Liver (tissue), 9 donors: ENCODE measurements around the gene XPNPEP3. TPM values are rescaled to one million over a fixed set of nuclear protein-coding genes. Genes with fewer than 3 reads are reported as not detected.

Source experiments
- DNase-seq: peaks from one replicate; pipeline ENCODE4 v3.0.0-alpha.2; 2017; ENCODE audit warnings: low spot score
- H3K27ac ChIP-seq, 2 donors: one replicate each; pipeline ENCODE4 v1.7.0; 2013; ENCODE audit warnings: inconsistent platforms in 2 of 2, low read length in 2 of 2, control low read depth in 1 of 2, low read depth in 1 of 2, mild to moderate bottlenecking in 1 of 2
- H3K27me3 ChIP-seq, 4 donors: one replicate each; pipeline versions ENCODE4 v1.6.1 to v1.7.0; 2013; ENCODE audit warnings: low read length in 3 of 4, inconsistent platforms in 1 of 4, mild to moderate bottlenecking in 1 of 4, moderate library complexity in 1 of 4; ENCODE audit not compliant: control insufficient read depth in 4 of 4, insufficient read depth in 4 of 4
- H3K36me3 ChIP-seq, 4 donors: one replicate each; pipeline versions ENCODE4 v1.6.1 to v1.7.0; 2013; ENCODE audit warnings: low read length in 3 of 4, mild to moderate bottlenecking in 3 of 4, low read depth in 1 of 4, moderate library complexity in 1 of 4; ENCODE audit not compliant: control insufficient read depth in 4 of 4, insufficient read depth in 3 of 4
- H3K4me1 ChIP-seq, 4 donors: one replicate each; pipeline versions ENCODE4 v1.6.1 to v1.7.0; 2013; ENCODE audit warnings: low read length in 3 of 4, mild to moderate bottlenecking in 3 of 4, moderate library complexity in 1 of 4; ENCODE audit not compliant: control insufficient read depth in 4 of 4, insufficient read depth in 4 of 4
- H3K4me3 ChIP-seq, 3 donors: one replicate each; pipeline versions ENCODE4 v1.6.1 to v1.7.0; 2013; ENCODE audit warnings: low read length in 3 of 3, control low read depth in 1 of 3, low read depth in 1 of 3, mild to moderate bottlenecking in 1 of 3
- H3K9ac ChIP-seq, 2 donors: one replicate each; pipeline ENCODE4 v1.7.0; 2013; ENCODE audit warnings: low read length in 2 of 2, mild to moderate bottlenecking in 2 of 2, moderate library complexity in 2 of 2, control low read depth in 1 of 2, low read depth in 1 of 2
- H3K9me3 ChIP-seq, 4 donors: one replicate each; pipeline versions ENCODE4 v1.6.1 to v1.7.0; 2013; ENCODE audit warnings: low read length in 3 of 4; ENCODE audit not compliant: control insufficient read depth in 4 of 4
- EGR1 ChIP-seq, 2 donors: IDR thresholded peaks; 2 replicates each; pipeline ENCODE4 v1.6.1; 2016 to 2018; ENCODE audit warnings: antibody characterized with exemption in 2 of 2, low read depth in 2 of 2
- FOXA1 ChIP-seq: IDR thresholded peaks from 2 replicates; pipeline ENCODE4 v1.6.1; 2016; ENCODE audit warnings: antibody characterized with exemption
- FOXA2 ChIP-seq: IDR thresholded peaks from 2 replicates; pipeline ENCODE4 v1.6.1; 2016; ENCODE audit warnings: antibody characterized with exemption
- GABPA ChIP-seq, 2 donors: IDR thresholded peaks in 1 of 2; conservative IDR thresholded peaks in 1 of 2; 2 replicates each; pipeline ENCODE4 v1.6.1; 2016; ENCODE audit warnings: antibody characterized with exemption in 2 of 2, mild to moderate bottlenecking in 1 of 2, moderate library complexity in 1 of 2
- HNF4A ChIP-seq, 2 donors: conservative IDR thresholded peaks; 2 replicates each; pipeline ENCODE4 v1.6.1; 2016; ENCODE audit warnings: antibody characterized with exemption in 2 of 2, mild to moderate bottlenecking in 2 of 2
- HNF4G ChIP-seq: IDR thresholded peaks from 2 replicates; pipeline ENCODE4 v1.6.1; 2016; ENCODE audit warnings: antibody characterized with exemption
- JUND ChIP-seq, 2 donors: IDR thresholded peaks; 2 replicates each; pipeline ENCODE4 v1.6.1; 2016; ENCODE audit warnings: antibody characterized with exemption in 2 of 2
- NR2F2 ChIP-seq: IDR thresholded peaks from 2 replicates; pipeline ENCODE4 v1.6.1; 2016; ENCODE audit warnings: antibody characterized with exemption
- RAD21 ChIP-seq, 2 donors: IDR thresholded peaks; 2 replicates each; pipeline ENCODE4 v1.6.1; 2016; ENCODE audit warnings: antibody characterized with exemption in 2 of 2, mild to moderate bottlenecking in 2 of 2
- RXRA ChIP-seq, 2 donors: IDR thresholded peaks; 2 replicates each; pipeline ENCODE4 v1.6.1; 2017 to 2018; ENCODE audit warnings: antibody characterized with exemption in 2 of 2, mild to moderate bottlenecking in 1 of 2
- SP1 ChIP-seq: IDR thresholded peaks from 2 replicates; pipeline ENCODE4 v1.6.1; 2018; ENCODE audit warnings: antibody characterized with exemption, mild to moderate bottlenecking
- TAF1 ChIP-seq: conservative IDR thresholded peaks from 2 replicates; pipeline ENCODE4 v1.6.1; 2016; ENCODE audit warnings: antibody characterized with exemption, mild to moderate bottlenecking
- YY1 ChIP-seq: IDR thresholded peaks from 2 replicates; pipeline ENCODE4 v1.6.1; 2016; ENCODE audit warnings: antibody characterized with exemption, mild to moderate bottlenecking
- WGBS: extraction: QIAGEN DNeasy Blood & Tissue Kit; methylation state at CpG from one replicate; pipeline ENCODE4 v1.1.7; 2013; 5-methylcytosine and 5-hydroxymethylcytosine counted together
- polyA plus RNA-seq, 2 donors: library from polyadenylated mRNA; stranded (reverse) in 1 of 2; unstranded in 1 of 2; fragments of 200-250 nt in 1 of 2; fragments of >200 nt in 1 of 2; fragmentation: Nextera tagmentation in 1 of 2; extraction: Ambion mirVana in 1 of 2; gene quantifications; one replicate each; pipeline versions ENCODE4 v1.2.1 to v1.2.3, GENCODE V29; 2013 to 2015
- total RNA-seq, 2 donors: library from RNA; depleted of rRNA; stranded (reverse); fragments of >200 nt; gene quantifications; one replicate each; pipeline ENCODE4 v1.2.3, GENCODE V29; 2014
- TF ChIP-seq, protein P1 (sequence below): IDR thresholded peaks from 2 replicates; pipeline ENCODE4 v1.6.1; 2016; ENCODE audit warnings: antibody characterized with exemption
- TF ChIP-seq, protein P2 (sequence below): IDR thresholded peaks from 2 replicates; pipeline ENCODE4 v1.6.1; 2016; ENCODE audit warnings: antibody characterized with exemption
- TF ChIP-seq, protein P3 (sequence below): fragments of 150-350 bp; IDR thresholded peaks from 2 replicates; pipeline ENCODE4 v1.5.1; 2017; ENCODE audit warnings: improper control_type of control experiment, low read depth, low read length; ENCODE audit not compliant: missing input control
- TF ChIP-seq, protein P4 (sequence below): IDR thresholded peaks from 2 replicates; pipeline ENCODE4 v1.6.1; 2016; ENCODE audit warnings: antibody characterized with exemption, mild to moderate bottlenecking
- TF ChIP-seq, protein P5 (sequence below): IDR thresholded peaks from 2 replicates; pipeline ENCODE4 v1.6.1; 2016; ENCODE audit warnings: antibody characterized with exemption
- donor health status: healthy.
- donor health status: healthy.
- donor health status: healthy.
- donor health status: healthy.
- donor health status: healthy.

XPNPEP3 gene
- total and polyA plus RNA-seq, 4 donors = 5.5 to 16.4 (median 8.6) TPM

DNA sequence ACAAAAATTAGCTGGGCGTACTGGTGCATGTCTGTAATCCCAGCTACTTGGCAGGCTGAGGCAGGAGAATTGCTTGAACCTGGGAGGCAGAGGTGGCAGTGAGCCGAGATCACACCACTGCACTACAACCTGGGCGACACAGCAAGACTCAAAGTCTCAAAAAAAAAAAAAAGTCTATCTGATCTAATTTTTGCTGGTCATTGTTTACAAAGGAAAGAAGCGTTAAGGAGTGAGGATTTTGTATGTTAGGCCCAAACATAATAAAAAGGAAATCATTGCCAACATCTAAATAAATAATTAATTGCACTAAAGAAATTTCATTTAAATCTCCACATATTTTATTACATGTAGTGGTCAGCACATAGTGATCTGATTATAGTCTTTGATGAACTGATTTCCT, 97.2 kb downstream of the XPNPEP3 start:
- H3K27ac ChIP-seq = no peak overlapping the region
- TF ChIP-seq GABPA (IDR thresholded peaks at IDR 0.05 in 1 of 2, conservative IDR thresholded peaks at IDR 0.05 in 1 of 2) (no peak), EGR1 (IDR thresholded peaks at IDR 0.05; ENCODE audit: low read depth in 2 of 2) (no peak), SP1 (no peak), HNF4A (conservative IDR thresholded peaks at IDR 0.05) (no peak), FOXA1 (no peak), RXRA (IDR thresholded peaks at IDR 0.05) (no peak), FOXA2 (no peak), NR2F2 (no peak)
- TF ChIP-seq, protein P1, sequence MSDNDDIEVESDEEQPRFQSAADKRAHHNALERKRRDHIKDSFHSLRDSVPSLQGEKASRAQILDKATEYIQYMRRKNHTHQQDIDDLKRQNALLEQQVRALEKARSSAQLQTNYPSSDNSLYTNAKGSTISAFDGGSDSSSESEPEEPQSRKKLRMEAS = no peak
- TF ChIP-seq, protein P2, sequence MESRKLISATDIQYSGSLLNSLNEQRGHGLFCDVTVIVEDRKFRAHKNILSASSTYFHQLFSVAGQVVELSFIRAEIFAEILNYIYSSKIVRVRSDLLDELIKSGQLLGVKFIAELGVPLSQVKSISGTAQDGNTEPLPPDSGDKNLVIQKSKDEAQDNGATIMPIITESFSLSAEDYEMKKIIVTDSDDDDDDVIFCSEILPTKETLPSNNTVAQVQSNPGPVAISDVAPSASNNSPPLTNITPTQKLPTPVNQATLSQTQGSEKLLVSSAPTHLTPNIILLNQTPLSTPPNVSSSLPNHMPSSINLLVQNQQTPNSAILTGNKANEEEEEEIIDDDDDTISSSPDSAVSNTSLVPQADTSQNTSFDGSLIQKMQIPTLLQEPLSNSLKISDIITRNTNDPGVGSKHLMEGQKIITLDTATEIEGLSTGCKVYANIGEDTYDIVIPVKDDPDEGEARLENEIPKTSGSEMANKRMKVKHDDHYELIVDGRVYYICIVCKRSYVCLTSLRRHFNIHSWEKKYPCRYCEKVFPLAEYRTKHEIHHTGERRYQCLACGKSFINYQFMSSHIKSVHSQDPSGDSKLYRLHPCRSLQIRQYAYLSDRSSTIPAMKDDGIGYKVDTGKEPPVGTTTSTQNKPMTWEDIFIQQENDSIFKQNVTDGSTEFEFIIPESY = no peak
- TF ChIP-seq, protein P3, sequence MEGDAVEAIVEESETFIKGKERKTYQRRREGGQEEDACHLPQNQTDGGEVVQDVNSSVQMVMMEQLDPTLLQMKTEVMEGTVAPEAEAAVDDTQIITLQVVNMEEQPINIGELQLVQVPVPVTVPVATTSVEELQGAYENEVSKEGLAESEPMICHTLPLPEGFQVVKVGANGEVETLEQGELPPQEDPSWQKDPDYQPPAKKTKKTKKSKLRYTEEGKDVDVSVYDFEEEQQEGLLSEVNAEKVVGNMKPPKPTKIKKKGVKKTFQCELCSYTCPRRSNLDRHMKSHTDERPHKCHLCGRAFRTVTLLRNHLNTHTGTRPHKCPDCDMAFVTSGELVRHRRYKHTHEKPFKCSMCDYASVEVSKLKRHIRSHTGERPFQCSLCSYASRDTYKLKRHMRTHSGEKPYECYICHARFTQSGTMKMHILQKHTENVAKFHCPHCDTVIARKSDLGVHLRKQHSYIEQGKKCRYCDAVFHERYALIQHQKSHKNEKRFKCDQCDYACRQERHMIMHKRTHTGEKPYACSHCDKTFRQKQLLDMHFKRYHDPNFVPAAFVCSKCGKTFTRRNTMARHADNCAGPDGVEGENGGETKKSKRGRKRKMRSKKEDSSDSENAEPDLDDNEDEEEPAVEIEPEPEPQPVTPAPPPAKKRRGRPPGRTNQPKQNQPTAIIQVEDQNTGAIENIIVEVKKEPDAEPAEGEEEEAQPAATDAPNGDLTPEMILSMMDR = no peak
- H3K36me3 ChIP-seq = peaks cover 5 to 11% (median 6%) of the 10 kb centered on the region in 4 donors
- no peak overlapping the region for H3K9ac ChIP-seq
- peaks cover 3 to 17% (median 10%) of the 10 kb centered on the region in 4 donors for H3K4me1 ChIP-seq
- no peaks in the 10 kb centered on the region for H3K27me3 ChIP-seq
- WGBS = 93% methylated on average over 4 of the region's 4 CpGs
- no peaks in the 10 kb centered on the region for H3K9me3 ChIP-seq
- H3K4me3 ChIP-seq = no peak overlapping the region
- no peak for DNase-seq

DNA sequence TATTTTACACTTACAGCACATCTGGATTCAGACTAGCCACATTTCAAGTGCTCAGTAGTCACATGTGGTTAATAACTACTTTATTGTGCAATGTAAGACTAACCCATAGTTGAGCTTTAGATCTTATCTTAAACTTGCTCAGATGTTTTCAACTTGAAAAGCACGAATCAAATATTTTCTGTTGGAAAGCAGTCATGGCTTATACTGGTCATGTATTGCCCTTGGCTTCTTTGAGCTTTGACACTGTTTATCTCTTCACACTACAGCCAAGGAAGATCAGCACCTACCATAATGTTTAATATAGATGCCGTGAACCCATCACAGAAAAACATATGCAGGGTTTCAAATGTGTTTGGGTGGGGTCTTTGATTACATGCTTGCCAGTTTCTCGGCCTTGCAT, 98.6 kb downstream of the XPNPEP3 start:
- Histone ChIP-seq H3K27me3 (no peaks in the 10 kb centered on the region), H3K27ac (no peak overlapping the region), H3K4me3 (no peak overlapping the region), H3K36me3 (peaks cover 5 to 14% (median 6%) of the 10 kb centered on the region in 4 donors), H3K4me1 (peaks cover 0 to 17% (median 9%) of the 10 kb centered on the region in 4 donors), H3K9ac (no peak overlapping the region), H3K9me3 (no peaks in the 10 kb centered on the region)
- TF ChIP-seq TAF1 (no peak), NR2F2 (no peak), FOXA1 (no peak), RXRA (IDR thresholded peaks at IDR 0.05) (no peak), HNF4A (conservative IDR thresholded peaks at IDR 0.05) (no peak), SP1 (no peak), GABPA (IDR thresholded peaks at IDR 0.05 in 1 of 2, conservative IDR thresholded peaks at IDR 0.05 in 1 of 2) (no peak), RAD21 (IDR thresholded peaks at IDR 0.05) (no peak), HNF4G (no peak), EGR1 (IDR thresholded peaks at IDR 0.05; ENCODE audit: low read depth in 2 of 2) (no peak), YY1 (no peak), JUND (IDR thresholded peaks at IDR 0.05) (no peak)
- TF ChIP-seq, protein P4, sequence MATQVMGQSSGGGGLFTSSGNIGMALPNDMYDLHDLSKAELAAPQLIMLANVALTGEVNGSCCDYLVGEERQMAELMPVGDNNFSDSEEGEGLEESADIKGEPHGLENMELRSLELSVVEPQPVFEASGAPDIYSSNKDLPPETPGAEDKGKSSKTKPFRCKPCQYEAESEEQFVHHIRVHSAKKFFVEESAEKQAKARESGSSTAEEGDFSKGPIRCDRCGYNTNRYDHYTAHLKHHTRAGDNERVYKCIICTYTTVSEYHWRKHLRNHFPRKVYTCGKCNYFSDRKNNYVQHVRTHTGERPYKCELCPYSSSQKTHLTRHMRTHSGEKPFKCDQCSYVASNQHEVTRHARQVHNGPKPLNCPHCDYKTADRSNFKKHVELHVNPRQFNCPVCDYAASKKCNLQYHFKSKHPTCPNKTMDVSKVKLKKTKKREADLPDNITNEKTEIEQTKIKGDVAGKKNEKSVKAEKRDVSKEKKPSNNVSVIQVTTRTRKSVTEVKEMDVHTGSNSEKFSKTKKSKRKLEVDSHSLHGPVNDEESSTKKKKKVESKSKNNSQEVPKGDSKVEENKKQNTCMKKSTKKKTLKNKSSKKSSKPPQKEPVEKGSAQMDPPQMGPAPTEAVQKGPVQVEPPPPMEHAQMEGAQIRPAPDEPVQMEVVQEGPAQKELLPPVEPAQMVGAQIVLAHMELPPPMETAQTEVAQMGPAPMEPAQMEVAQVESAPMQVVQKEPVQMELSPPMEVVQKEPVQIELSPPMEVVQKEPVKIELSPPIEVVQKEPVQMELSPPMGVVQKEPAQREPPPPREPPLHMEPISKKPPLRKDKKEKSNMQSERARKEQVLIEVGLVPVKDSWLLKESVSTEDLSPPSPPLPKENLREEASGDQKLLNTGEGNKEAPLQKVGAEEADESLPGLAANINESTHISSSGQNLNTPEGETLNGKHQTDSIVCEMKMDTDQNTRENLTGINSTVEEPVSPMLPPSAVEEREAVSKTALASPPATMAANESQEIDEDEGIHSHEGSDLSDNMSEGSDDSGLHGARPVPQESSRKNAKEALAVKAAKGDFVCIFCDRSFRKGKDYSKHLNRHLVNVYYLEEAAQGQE = no peak
- TF ChIP-seq, protein P2 = no peak
- TF ChIP-seq, protein P1 = no peak
- TF ChIP-seq, protein P3 = no peak
- TF ChIP-seq, protein P5, sequence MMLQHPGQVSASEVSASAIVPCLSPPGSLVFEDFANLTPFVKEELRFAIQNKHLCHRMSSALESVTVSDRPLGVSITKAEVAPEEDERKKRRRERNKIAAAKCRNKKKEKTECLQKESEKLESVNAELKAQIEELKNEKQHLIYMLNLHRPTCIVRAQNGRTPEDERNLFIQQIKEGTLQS = no peak
- WGBS = 87% methylated on average over 3 of the region's 3 CpGs
- DNase-seq = no peak
